ENCODE data around the gene L2HGDH.

L2HGDH gene

DNA sequence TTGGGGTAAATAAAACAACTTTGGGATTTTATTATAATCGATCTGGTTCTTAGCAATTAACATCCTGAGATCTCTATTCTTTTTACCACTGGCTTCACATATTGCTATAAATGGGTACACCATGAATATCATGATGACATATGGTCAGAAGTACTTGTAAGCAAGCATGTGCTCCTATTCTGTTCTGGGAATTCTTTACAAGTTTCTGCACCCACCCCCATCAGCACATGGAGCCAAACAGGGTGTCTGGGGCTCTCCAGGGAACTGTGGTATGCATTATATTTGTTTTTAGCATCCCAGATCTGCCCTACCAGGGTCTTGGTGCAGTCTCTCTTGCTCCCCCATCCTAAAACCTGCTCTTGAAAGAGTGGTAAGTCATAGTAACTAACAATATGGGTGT is 31.4 kb upstream of the L2HGDH start:
- TF ChIP-seq, protein P1, sequence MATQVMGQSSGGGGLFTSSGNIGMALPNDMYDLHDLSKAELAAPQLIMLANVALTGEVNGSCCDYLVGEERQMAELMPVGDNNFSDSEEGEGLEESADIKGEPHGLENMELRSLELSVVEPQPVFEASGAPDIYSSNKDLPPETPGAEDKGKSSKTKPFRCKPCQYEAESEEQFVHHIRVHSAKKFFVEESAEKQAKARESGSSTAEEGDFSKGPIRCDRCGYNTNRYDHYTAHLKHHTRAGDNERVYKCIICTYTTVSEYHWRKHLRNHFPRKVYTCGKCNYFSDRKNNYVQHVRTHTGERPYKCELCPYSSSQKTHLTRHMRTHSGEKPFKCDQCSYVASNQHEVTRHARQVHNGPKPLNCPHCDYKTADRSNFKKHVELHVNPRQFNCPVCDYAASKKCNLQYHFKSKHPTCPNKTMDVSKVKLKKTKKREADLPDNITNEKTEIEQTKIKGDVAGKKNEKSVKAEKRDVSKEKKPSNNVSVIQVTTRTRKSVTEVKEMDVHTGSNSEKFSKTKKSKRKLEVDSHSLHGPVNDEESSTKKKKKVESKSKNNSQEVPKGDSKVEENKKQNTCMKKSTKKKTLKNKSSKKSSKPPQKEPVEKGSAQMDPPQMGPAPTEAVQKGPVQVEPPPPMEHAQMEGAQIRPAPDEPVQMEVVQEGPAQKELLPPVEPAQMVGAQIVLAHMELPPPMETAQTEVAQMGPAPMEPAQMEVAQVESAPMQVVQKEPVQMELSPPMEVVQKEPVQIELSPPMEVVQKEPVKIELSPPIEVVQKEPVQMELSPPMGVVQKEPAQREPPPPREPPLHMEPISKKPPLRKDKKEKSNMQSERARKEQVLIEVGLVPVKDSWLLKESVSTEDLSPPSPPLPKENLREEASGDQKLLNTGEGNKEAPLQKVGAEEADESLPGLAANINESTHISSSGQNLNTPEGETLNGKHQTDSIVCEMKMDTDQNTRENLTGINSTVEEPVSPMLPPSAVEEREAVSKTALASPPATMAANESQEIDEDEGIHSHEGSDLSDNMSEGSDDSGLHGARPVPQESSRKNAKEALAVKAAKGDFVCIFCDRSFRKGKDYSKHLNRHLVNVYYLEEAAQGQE (IDR thresholded peaks at IDR 0.05; ENCODE audit: insufficient replicate concordance, low read depth): no peak
- TF ChIP-seq POLR2AphosphoS5 (IDR thresholded peaks at IDR 0.05; ENCODE audit: low read depth) (no peak), GABPA (IDR thresholded peaks at IDR 0.05; ENCODE audit: low read depth) (no peak), SPI1 (IDR thresholded peaks at IDR 0.05; ENCODE audit: borderline replicate concordance, low read depth) (no peak)
- TF ChIP-seq, protein P2, sequence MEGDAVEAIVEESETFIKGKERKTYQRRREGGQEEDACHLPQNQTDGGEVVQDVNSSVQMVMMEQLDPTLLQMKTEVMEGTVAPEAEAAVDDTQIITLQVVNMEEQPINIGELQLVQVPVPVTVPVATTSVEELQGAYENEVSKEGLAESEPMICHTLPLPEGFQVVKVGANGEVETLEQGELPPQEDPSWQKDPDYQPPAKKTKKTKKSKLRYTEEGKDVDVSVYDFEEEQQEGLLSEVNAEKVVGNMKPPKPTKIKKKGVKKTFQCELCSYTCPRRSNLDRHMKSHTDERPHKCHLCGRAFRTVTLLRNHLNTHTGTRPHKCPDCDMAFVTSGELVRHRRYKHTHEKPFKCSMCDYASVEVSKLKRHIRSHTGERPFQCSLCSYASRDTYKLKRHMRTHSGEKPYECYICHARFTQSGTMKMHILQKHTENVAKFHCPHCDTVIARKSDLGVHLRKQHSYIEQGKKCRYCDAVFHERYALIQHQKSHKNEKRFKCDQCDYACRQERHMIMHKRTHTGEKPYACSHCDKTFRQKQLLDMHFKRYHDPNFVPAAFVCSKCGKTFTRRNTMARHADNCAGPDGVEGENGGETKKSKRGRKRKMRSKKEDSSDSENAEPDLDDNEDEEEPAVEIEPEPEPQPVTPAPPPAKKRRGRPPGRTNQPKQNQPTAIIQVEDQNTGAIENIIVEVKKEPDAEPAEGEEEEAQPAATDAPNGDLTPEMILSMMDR (IDR thresholded peaks at IDR 0.05; ENCODE audit: insufficient read depth, low read length): no peak
- DNase-seq (ENCODE audit: low read depth in 1 of 2, low spot score in 1 of 2): no peak
- no peaks in the 10 kb centered on the region for H3K27me3 ChIP-seq (ENCODE audit: insufficient read depth, poor library complexity, severe bottlenecking)
- no peak overlapping the region for H3K27ac ChIP-seq (replicated peaks)
- no peak overlapping the region for H3K4me3 ChIP-seq (replicated peaks; ENCODE audit: insufficient read depth, low read length)

GRCh38 chr14:50342221-50343078 is 30.4 kb upstream of the L2HGDH start:
- Histone ChIP-seq H3K27ac (replicated peaks) (no peak overlapping the region), H3K4me3 (replicated peaks; ENCODE audit: insufficient read depth, low read length) (no peak overlapping the region), H3K27me3 (ENCODE audit: insufficient read depth, poor library complexity, severe bottlenecking) (no peaks in the 10 kb centered on the region)
- no peak for DNase-seq (ENCODE audit: low read depth in 1 of 2, low spot score in 1 of 2)
- TF ChIP-seq SPI1 (IDR thresholded peaks at IDR 0.05; ENCODE audit: borderline replicate concordance, low read depth) (no peak), POLR2AphosphoS5 (IDR thresholded peaks at IDR 0.05; ENCODE audit: low read depth) (no peak), GABPA (IDR thresholded peaks at IDR 0.05; ENCODE audit: low read depth) (no peak)

DNA sequence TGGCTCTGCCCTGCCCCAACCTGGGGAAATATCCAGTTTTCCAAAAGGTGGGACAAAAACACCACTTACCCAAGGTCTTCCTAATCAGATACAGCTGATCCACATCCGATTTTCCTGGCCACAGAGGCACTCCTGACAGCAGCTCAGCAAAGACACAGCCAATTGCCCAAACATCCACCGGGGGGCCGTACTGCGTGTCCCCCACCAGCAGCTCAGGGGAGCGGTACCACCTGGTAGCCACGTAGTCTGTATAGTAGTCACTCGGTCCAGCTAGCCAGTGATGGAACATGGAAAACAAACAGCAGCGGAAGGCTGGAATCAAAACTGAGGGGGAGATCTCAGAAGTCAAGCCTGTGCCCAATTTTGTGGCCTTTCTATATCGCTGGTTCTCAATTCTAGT is 28.9 kb upstream of the L2HGDH start:
- DNase-seq (ENCODE audit: low read depth in 1 of 2, low spot score in 1 of 2): no peak
- TF ChIP-seq, protein P1 (IDR thresholded peaks at IDR 0.05; ENCODE audit: insufficient replicate concordance, low read depth): no peak
- no peak for TF ChIP-seq POLR2AphosphoS5 (IDR thresholded peaks at IDR 0.05; ENCODE audit: low read depth)
- TF ChIP-seq, protein P2 (IDR thresholded peaks at IDR 0.05; ENCODE audit: insufficient read depth, low read length): no peak
- no peak for TF ChIP-seq GABPA (IDR thresholded peaks at IDR 0.05; ENCODE audit: low read depth)

DNA sequence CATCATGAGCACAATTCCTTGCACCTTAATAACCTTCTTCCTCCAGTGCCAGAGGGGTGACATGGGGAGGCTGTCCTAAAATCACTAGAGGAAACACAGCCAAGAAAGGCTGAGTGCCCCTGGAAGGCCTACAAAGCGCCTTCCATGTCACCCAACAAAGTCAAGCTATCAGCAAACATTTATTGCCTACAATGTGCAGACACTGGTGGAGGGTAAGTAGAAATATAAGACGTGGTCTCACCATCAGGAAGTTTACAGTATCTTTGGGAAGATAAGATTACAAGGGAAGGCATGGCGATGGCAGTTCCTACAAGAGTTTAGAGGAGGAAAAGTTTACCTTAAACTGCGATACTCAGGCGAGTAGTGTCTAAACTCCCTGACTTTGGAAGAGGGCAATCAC is 28.0 kb upstream of the L2HGDH start:
- TF ChIP-seq GABPA (IDR thresholded peaks at IDR 0.05; ENCODE audit: low read depth) (no peak), POLR2AphosphoS5 (IDR thresholded peaks at IDR 0.05; ENCODE audit: low read depth) (no peak), SPI1 (IDR thresholded peaks at IDR 0.05; ENCODE audit: borderline replicate concordance, low read depth) (no peak)
- TF ChIP-seq, protein P2 (IDR thresholded peaks at IDR 0.05; ENCODE audit: insufficient read depth, low read length): no peak
- TF ChIP-seq, protein P1 (IDR thresholded peaks at IDR 0.05; ENCODE audit: insufficient replicate concordance, low read depth): no peak
- H3K4me3 ChIP-seq (replicated peaks; ENCODE audit: insufficient read depth, low read length): no peak overlapping the region
- no peaks in the 10 kb centered on the region for H3K27me3 ChIP-seq (ENCODE audit: insufficient read depth, poor library complexity, severe bottlenecking)
- no peak for DNase-seq (ENCODE audit: low read depth in 1 of 2, low spot score in 1 of 2)
- H3K27ac ChIP-seq (replicated peaks): no peak overlapping the region

More for the DNA sequence above, 28.9 kb upstream of the L2HGDH start:
- no peak overlapping the region for H3K27ac ChIP-seq (replicated peaks)
- no peaks in the 10 kb centered on the region for H3K27me3 ChIP-seq (ENCODE audit: insufficient read depth, poor library complexity, severe bottlenecking)
- H3K4me3 ChIP-seq (replicated peaks; ENCODE audit: insufficient read depth, low read length): no peak overlapping the region
